PC-3 (cell line): ENCODE data around the gene PCSK5.
"Not testable (repeated sequence)": the region's sequence is repeated elsewhere in the genome, so short reads cannot be mapped to it uniquely, and the experiment has no call there.

Experiments used
- CTCF ChIP-seq: fragments of 300-600 bp; sonication (generic); conservative IDR thresholded peaks from 2 replicates; pipeline ENCODE4 v1.5.1; 2017; ENCODE audit warnings: antibody characterized with exemption, low read depth, mild to moderate bottlenecking, low read length
- EZH2 ChIP-seq: fragments of 300-600 bp; sonication (generic); IDR thresholded peaks from one replicate; pipeline ENCODE4 v1.6.1; 2017; ENCODE audit warnings: antibody characterized with exemption, mild to moderate bottlenecking, low read length; ENCODE audit not compliant: unreplicated experiment
- EZH2phosphoT487 ChIP-seq: fragments of 300-600 bp; sonication (generic); IDR thresholded peaks from 2 replicates; pipeline ENCODE4 v1.6.1; 2018; ENCODE audit warnings: mild to moderate bottlenecking, antibody characterized with exemption, low read length, borderline replicate concordance

GRCh38 chr9:76081281-76081680 lies 190.8 kb downstream of the PCSK5 start:
- TF ChIP-seq CTCF, EZH2phosphoT487, EZH2: not testable (repeated sequence)
